A673 (cell line): ENCODE data around the gene DDR1.
"Not testable (repeated sequence)": the region's sequence is repeated elsewhere in the genome, so short reads cannot be mapped to it uniquely, and the experiment has no call there.

Experiments
- CTCF ChIP-seq: fragments of 300-800, 200-600 bp; sonication (generic); conservative IDR thresholded peaks from 2 replicates; pipeline ENCODE4 v1.5.1; 2017; ENCODE audit warnings: low read depth, mild to moderate bottlenecking, antibody characterized with exemption, low read length, moderate library complexity, mixed read lengths
- EZH2 ChIP-seq: fragments of 200-600 bp; sonication (generic); IDR thresholded peaks from 2 replicates; pipeline ENCODE4 v1.6.1; 2017; ENCODE audit warnings: borderline replicate concordance, low read depth, mild to moderate bottlenecking, mixed read lengths, antibody characterized with exemption, low read length; ENCODE audit not compliant: poor library complexity, severe bottlenecking

GRCh38 chr6:30927080-30927479 lies 42.8 kb downstream of the DDR1 start:
- TF ChIP-seq CTCF, EZH2: not testable (repeated sequence)
